A673 (cell line): Measurements from ENCODE around the gene WFDC1. TPM values are rescaled to one million over a fixed set of nuclear protein-coding genes. Genes with fewer than 3 reads are reported as not detected.

ENCODE experiments used
- BruUV-seq: library from RNA; stranded (reverse); fragments of 400-500 nt; replicated peaks from 2 replicates; lab custom pipeline; 2021; lab: Mats Ljungman, UMichigan
- CTCF ChIA-PET: fragments of 300-600 bp; sonication (Branson Sonifier 250); formaldehyde crosslinking; loops from one replicate; lab custom pipeline; 2022; ENCODE audit warnings: antibody characterized with exemption; lab: Charles Lee
- POLR2A ChIA-PET: fragments of 300-600 bp; sonication (Branson Sonifier 250); formaldehyde crosslinking; loops from one replicate; lab custom pipeline; 2022; ENCODE audit warnings: antibody characterized with exemption; ENCODE audit not compliant: low non-redundant PET; lab: Charles Lee
- DNase-seq: peaks from one replicate; pipeline ENCODE4 v3.0.0-alpha.2; 2015; ENCODE audit warnings: low spot score
- H3K27ac ChIP-seq: fragments of 200-600 bp; sonication (generic); 2 replicates; pipeline ENCODE4 v1.5.1; 2016; ENCODE audit warnings: mixed run types, low read depth, mild to moderate bottlenecking, mixed read lengths, antibody characterized with exemption, low read length; ENCODE audit not compliant: poor library complexity, severe bottlenecking
- H3K27me3 ChIP-seq: fragments of 200-600 bp; sonication (generic); replicated peaks from 2 replicates; pipeline ENCODE4 v1.6.1; 2017; ENCODE audit warnings: mixed run types, low read depth, mild to moderate bottlenecking, mixed read lengths, antibody characterized with exemption, low read length; ENCODE audit not compliant: insufficient read depth, poor library complexity
- H3K36me3 ChIP-seq: fragments of 200-600 bp; sonication (generic); 2 replicates; pipeline ENCODE4 v1.6.1; 2016; ENCODE audit warnings: mixed run types, mild to moderate bottlenecking, mixed read lengths, antibody characterized with exemption, low read length; ENCODE audit not compliant: insufficient read depth, poor library complexity, severe bottlenecking
- H3K4me1 ChIP-seq: fragments of 200-600 bp; sonication (generic); 2 replicates; pipeline ENCODE4 v1.6.1; 2017; ENCODE audit warnings: mixed run types, mild to moderate bottlenecking, mixed read lengths, antibody characterized with exemption, low read length; ENCODE audit not compliant: insufficient read depth, poor library complexity, severe bottlenecking
- H3K4me3 ChIP-seq: fragments of 200-600 bp; sonication (generic); 2 replicates; pipeline ENCODE4 v1.5.1; 2016; ENCODE audit warnings: low read depth, mixed run types, mild to moderate bottlenecking, mixed read lengths, low read length; ENCODE audit not compliant: poor library complexity, severe bottlenecking
- H3K9me3 ChIP-seq: fragments of 200-600 bp; sonication (generic); 2 replicates; pipeline ENCODE4 v1.6.1; 2016; ENCODE audit warnings: mixed run types, low read depth, mild to moderate bottlenecking, mixed read lengths, antibody characterized with exemption, low read length; ENCODE audit not compliant: poor library complexity, severe bottlenecking
- CTCF ChIP-seq: fragments of 300-800, 200-600 bp; sonication (generic); conservative IDR thresholded peaks from 2 replicates; pipeline ENCODE4 v1.5.1; 2017; ENCODE audit warnings: low read depth, mild to moderate bottlenecking, antibody characterized with exemption, low read length, moderate library complexity, mixed read lengths
- EZH2 ChIP-seq: fragments of 200-600 bp; sonication (generic); IDR thresholded peaks from 2 replicates; pipeline ENCODE4 v1.6.1; 2017; ENCODE audit warnings: borderline replicate concordance, low read depth, mild to moderate bottlenecking, mixed read lengths, antibody characterized with exemption, low read length; ENCODE audit not compliant: poor library complexity, severe bottlenecking
- intact Hi-C: fragments of 100-400 bp; cut with micrococcal nuclease; formaldehyde crosslinking; loops from one replicate; pipeline ENCODE4 v1.10.0; 2022; ENCODE audit not compliant: unreplicated experiment
- total RNA-seq: library from RNA; stranded (reverse); gene quantifications from 2 replicates; pipeline ENCODE4 v1.2.3, GENCODE V29; 2021

WFDC1 gene
- total RNA-seq, 1 experiment from 2014 or later, result not detected

DNA sequence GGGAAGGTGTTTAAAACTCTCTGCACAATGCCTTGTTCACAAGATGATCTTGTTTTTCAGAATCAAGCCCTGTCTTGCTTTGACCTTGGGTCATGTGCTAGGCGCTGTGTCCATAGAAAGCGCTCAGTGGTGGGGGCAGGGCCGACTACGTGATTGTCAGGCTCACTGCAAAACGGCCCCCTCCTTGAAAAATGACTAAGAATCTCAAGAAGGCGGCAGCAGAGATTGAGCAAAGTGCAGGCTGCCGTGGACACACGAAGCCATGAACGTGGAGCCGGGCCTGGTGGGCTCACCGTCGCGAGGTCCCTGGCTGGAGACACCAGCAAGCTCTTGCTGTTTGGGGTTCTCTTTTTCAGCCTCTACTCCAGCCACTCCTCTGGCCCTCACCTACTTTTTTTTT, 83.9 kb downstream of the WFDC1 start:
- Histone ChIP-seq H3K27ac (no peak overlapping the region), H3K4me3 (no peak overlapping the region), H3K9me3 (no peaks in the 10 kb centered on the region), H3K27me3 (peaks cover 28% of the 10 kb centered on the region), H3K36me3 (no peaks in the 10 kb centered on the region), H3K4me1 (no peaks in the 10 kb centered on the region)
- intact Hi-C loops, result no loop called here
- CTCF ChIA-PET, result no interaction called here
- POLR2A ChIA-PET, result no interaction called here
- DNase-seq, result no peak
- no TSS peak for BruUV-seq
- no peak for TF ChIP-seq CTCF
- no peak for TF ChIP-seq EZH2

DNA sequence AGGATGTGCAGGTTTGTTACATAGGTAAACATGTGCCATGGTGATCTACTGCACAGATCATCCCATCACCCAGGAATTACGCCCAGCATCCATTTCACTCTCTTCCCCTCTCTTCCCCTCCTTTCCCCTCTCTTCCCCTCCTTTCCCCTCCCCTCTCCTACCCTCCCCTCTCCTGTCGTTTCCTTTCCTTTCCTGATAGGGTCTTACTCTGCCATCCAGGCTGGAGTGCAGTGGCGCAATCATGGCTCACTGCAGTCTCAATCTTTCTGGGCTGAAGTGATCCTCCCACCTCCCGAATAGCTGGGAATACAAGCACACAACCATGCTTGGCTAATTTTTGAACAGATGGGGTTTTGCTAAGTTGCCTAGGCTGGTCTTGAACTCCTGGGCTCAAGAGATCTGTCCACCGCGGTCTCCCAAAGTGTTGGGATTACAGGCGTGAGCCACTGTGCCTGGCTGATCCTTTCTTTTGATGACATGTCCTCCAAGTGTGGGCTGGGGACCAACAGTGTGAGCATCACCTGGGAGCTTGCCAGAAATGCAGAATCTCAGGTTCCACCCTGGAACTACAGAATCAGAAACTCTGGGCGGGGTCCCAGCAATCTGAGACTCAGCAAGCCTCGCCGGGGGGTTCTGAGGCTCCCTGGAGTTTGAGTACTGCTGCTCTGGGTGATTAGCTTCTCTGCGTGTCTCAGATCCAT, 84.5 kb downstream of the WFDC1 start:
- TF ChIP-seq EZH2, result no peak
- no peak for TF ChIP-seq CTCF
- POLR2A ChIA-PET, result no interaction called here
- no TSS peak for BruUV-seq
- no peak for DNase-seq
- intact Hi-C loops, result no loop called here
- H3K36me3 ChIP-seq, result no peaks in the 10 kb centered on the region
- H3K27ac ChIP-seq, result no peak overlapping the region
- H3K4me1 ChIP-seq, result no peaks in the 10 kb centered on the region
- CTCF ChIA-PET, result no interaction called here
- no peak overlapping the region for H3K4me3 ChIP-seq
- peaks cover 2% of the 10 kb centered on the region for H3K9me3 ChIP-seq
- H3K27me3 ChIP-seq, result peaks cover 22% of the 10 kb centered on the region

Other genes starting within 250 kb of the WFDC1 start
- 76.9 and 82.0 TPM in 2 replicates for gene MBTPS1, start 177.9 kb upstream of the WFDC1 start, total RNA-seq
- gene HSDL1, start 149.7 kb upstream of the WFDC1 start, total RNA-seq, result 45.6 and 46.7 TPM in 2 replicates
- gene DNAAF1, start 149.6 kb upstream of the WFDC1 start, total RNA-seq, result not detected in 2 replicates
- 58.0 and 58.4 TPM in 2 replicates for gene TAF1C, start 107.8 kb upstream of the WFDC1 start, total RNA-seq
- not detected in 2 replicates for gene ADAD2, start 103.7 kb upstream of the WFDC1 start, total RNA-seq
- not detected in 2 replicates for gene KCNG4, start 54.9 kb upstream of the WFDC1 start, total RNA-seq
- gene ATP2C2, start 73.7 kb downstream of the WFDC1 start, total RNA-seq, result not detected in 2 replicates
- gene MEAK7, start 209.8 kb downstream of the WFDC1 start, total RNA-seq, result 11.6 and 12.4 TPM in 2 replicates